ENCODE measurements around the gene TECPR1. TPM values are rescaled to one million over a fixed set of nuclear protein-coding genes. Genes with fewer than 3 reads are reported as not detected.

TECPR1 gene
- total RNA-seq, 1 donor from 2014 or later = 10.8 TPM

GRCh38 chr7:98199131-98199530 lies 52.9 kb downstream of the TECPR1 start:
- DNase-seq (ENCODE audit: low spot score) = no peak
- no peak for TF ChIP-seq EZH2phosphoT487 (IDR thresholded peaks at IDR 0.05)
- Histone ChIP-seq H3K27ac (no peak overlapping the region), H4K20me1 (ENCODE audit: low read depth) (peaks cover 8% of the 10 kb centered on the region), H2AFZ (replicated peaks) (no peak overlapping the region), H3K9me3 (ENCODE audit: low read depth) (no peaks in the 10 kb centered on the region), H3K27me3 (no peaks in the 10 kb centered on the region), H3K4me2 (no peak overlapping the region), H3K79me2 (ENCODE audit: low read depth) (peaks cover 30% of the 10 kb centered on the region), H3K36me3 (no peaks in the 10 kb centered on the region), H3K4me1 (no peaks in the 10 kb centered on the region), H3K4me3 (no peak overlapping the region), H3F3A (ENCODE audit: low read depth) (no peaks in the 10 kb centered on the region), H3K9ac (no peak overlapping the region)
- Mint-ChIP-seq H3K9me3 (peaks cover 7% of the 10 kb centered on the region), H3K27me3 (ENCODE audit: insufficient read depth, low read depth) (peaks cover 2% of the 10 kb centered on the region), H3K27ac (no peak overlapping the region), H3K4me3 (no peak overlapping the region), H3K4me1 (no peaks in the 10 kb centered on the region), H3K36me3 (peaks cover 30% of the 10 kb centered on the region)

DNA sequence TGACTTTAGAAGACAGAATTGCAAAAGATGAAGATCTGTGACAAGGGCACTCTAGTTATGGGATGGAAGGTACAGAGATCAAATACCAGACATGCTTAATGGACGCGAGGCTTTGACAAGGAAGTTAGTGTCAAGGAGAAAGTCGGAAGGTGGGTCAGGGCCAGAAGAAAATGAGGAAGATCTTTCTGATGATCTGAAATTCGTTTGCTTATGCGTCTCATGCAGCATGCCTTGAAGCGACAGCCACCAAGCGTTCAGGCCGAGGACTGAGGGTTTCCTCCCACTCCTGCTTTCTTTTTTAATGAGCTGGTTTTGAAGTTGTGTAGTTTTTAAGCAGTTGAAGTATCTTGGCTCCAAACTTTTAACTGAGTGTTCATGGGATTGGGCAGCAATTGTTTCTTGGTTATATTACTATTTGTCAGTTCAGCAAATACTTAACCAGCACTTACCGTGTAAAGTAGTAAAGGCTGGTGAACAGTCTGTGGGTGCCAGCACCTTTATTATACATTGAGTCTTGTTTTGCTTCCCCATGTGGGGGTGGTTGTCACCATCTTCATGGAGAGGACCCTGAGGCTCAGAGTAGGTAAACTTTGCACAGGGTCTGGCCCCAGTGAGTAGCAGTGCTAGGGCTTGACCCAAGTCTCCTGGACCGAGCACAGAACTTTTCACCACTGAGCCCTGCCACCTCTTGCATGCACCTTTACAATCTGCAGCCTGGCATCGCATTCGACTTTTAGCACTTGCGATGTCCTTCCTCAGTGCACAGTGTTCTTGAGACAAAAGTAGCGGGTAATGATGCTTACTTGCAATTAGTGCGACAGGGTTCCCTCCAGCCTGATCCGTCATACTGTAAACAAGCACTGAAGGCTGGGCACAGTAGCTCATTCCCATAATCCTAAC lies 55.1 kb downstream of the TECPR1 start:
- Histone ChIP-seq H3K79me2 (ENCODE audit: low read depth) (peaks cover 24% of the 10 kb centered on the region), H3K9me3 (ENCODE audit: low read depth) (no peaks in the 10 kb centered on the region), H2AFZ (replicated peaks) (no peak overlapping the region), H3K9ac (no peak overlapping the region), H3K27ac (no peak overlapping the region), H3K36me3 (no peaks in the 10 kb centered on the region), H4K20me1 (ENCODE audit: low read depth) (peaks cover 8% of the 10 kb centered on the region), H3K4me1 (no peaks in the 10 kb centered on the region), H3K27me3 (no peaks in the 10 kb centered on the region), H3K4me3 (no peak overlapping the region), H3F3A (ENCODE audit: low read depth) (no peaks in the 10 kb centered on the region), H3K4me2 (no peak overlapping the region)
- H3K27me3 Mint-ChIP-seq (ENCODE audit: insufficient read depth, low read depth) = no peaks in the 10 kb centered on the region
- peaks cover 7% of the 10 kb centered on the region for H3K9me3 Mint-ChIP-seq
- H3K27ac Mint-ChIP-seq = no peak overlapping the region
- no peak overlapping the region for H3K4me3 Mint-ChIP-seq
- H3K36me3 Mint-ChIP-seq = peaks cover 28% of the 10 kb centered on the region
- no peak for DNase-seq (ENCODE audit: low spot score)
- H3K4me1 Mint-ChIP-seq = no peaks in the 10 kb centered on the region
- no peak for TF ChIP-seq CTCF (IDR thresholded peaks at IDR 0.05)
- TF ChIP-seq EZH2 (IDR thresholded peaks at IDR 0.05) = no peak
- TF ChIP-seq EZH2phosphoT487 (IDR thresholded peaks at IDR 0.05) = no peak

DNA sequence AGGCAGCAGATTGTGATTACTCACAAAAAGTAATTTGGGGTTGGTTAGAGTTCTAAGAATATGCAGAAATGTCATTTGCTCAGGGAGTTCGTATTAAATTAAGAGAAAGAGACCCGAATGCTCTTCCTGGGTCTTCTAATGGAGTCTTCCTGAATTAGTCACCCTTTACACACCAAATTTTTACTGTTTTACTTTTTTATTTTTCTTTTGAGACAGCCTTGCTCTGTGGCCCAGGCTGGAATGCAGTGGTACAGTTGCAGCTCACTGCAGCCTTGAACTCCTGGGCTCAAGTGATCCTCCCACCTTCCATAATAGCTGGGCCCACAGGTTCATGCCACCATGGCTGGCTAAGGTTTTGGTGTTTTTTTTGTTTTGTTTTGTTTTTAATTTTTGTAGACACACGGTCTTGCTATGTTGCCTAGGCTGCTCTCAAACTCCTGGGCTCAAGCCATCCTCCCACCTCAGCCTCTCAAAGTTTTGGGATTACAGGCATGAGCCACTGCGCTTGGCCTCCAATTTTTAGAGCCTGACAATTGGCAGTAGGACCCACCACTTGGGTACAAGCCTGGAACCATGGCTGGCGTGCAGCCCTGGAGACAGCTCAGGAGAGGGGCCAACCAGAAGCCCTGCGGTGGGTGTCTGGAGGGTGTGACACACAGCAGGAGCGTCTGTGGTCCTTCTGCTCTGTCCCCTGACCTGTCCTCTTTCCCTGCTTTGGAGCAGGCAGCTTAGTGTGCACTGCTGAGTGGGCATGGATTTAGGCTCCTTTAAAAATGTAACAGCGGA lies 57.2 kb downstream of the TECPR1 start:
- H3K9me3 ChIP-seq (ENCODE audit: low read depth) = no peaks in the 10 kb centered on the region
- peaks cover 23% of the 10 kb centered on the region for H3K36me3 Mint-ChIP-seq
- no peak overlapping the region for H3K27ac Mint-ChIP-seq
- no peak overlapping the region for H3K9ac ChIP-seq
- H3K4me1 ChIP-seq = no peaks in the 10 kb centered on the region
- no peak overlapping the region for H3K4me3 Mint-ChIP-seq
- no peak overlapping the region for H3K4me2 ChIP-seq
- no peaks in the 10 kb centered on the region for H3K27me3 Mint-ChIP-seq (ENCODE audit: insufficient read depth, low read depth)
- H3K4me3 ChIP-seq = no peak overlapping the region
- peaks cover 4% of the 10 kb centered on the region for H4K20me1 ChIP-seq (ENCODE audit: low read depth)
- H3K4me1 Mint-ChIP-seq = no peaks in the 10 kb centered on the region
- no peak for DNase-seq (ENCODE audit: low spot score)
- TF ChIP-seq EZH2 (IDR thresholded peaks at IDR 0.05) (no peak), CTCF (IDR thresholded peaks at IDR 0.05) (no peak), EZH2phosphoT487 (IDR thresholded peaks at IDR 0.05) (no peak)
- H3F3A ChIP-seq (ENCODE audit: low read depth) = no peaks in the 10 kb centered on the region
- no peak overlapping the region for H2AFZ ChIP-seq (replicated peaks)
- no peaks in the 10 kb centered on the region for H3K27me3 ChIP-seq
- H3K27ac ChIP-seq = no peak overlapping the region
- peaks cover 18% of the 10 kb centered on the region for H3K79me2 ChIP-seq (ENCODE audit: low read depth)
- H3K36me3 ChIP-seq = no peaks in the 10 kb centered on the region
- H3K9me3 Mint-ChIP-seq = peaks cover 7% of the 10 kb centered on the region

Data from neural progenitor cell (in vitro differentiated cells).